GM12878 (cell line): ENCODE data around the gene XRCC4. TPM values are rescaled to one million over a fixed set of nuclear protein-coding genes. Genes with fewer than 3 reads are reported as not detected.

Experiments used
- BCL3 ChIP-seq: IDR thresholded peaks from 2 replicates; pipeline ENCODE4 v1.6.1; 2011; ENCODE audit warnings: borderline replicate concordance, low read depth, mild to moderate bottlenecking, moderate library complexity, low read length; ENCODE audit not compliant: insufficient read depth, poor library complexity, severe bottlenecking
- BHLHE40 ChIP-seq, 2 experiments: fragments of 450-650 bp in 1 of 2; IDR thresholded peaks; 2 replicates each; pipeline ENCODE4 v1.6.1; 2011 to 2017; ENCODE audit warnings: low read depth in 2 of 2, borderline replicate concordance in 1 of 2, improper control_type of control experiment in 1 of 2, low read length in 1 of 2, mild to moderate bottlenecking in 1 of 2
- CHD4 ChIP-seq: fragments of 200-600 bp; sonication (generic); IDR thresholded peaks from 2 replicates; pipeline ENCODE4 v1.6.1; 2016; ENCODE audit warnings: mild to moderate bottlenecking
- CUX1 ChIP-seq: IDR thresholded peaks from 2 replicates; pipeline ENCODE4 v1.6.1; 2012; ENCODE audit warnings: improper control_type of control experiment, low read depth, low read length; ENCODE audit not compliant: insufficient replicate concordance
- E4F1 ChIP-seq: fragments of 450-650 bp; IDR thresholded peaks from 2 replicates; pipeline ENCODE4 v1.6.1; 2018; ENCODE audit warnings: borderline replicate concordance, mild to moderate bottlenecking; ENCODE audit not compliant: partially characterized antibody
- FOXM1 ChIP-seq: IDR thresholded peaks from 2 replicates; pipeline ENCODE4 v1.6.1; 2012; ENCODE audit warnings: low read depth, mild to moderate bottlenecking, inconsistent platforms, low read length, moderate library complexity
- HDAC6 ChIP-seq: fragments of 200-600 bp; sonication (generic); IDR thresholded peaks from one replicate; pipeline ENCODE4 v1.8.0; 2017; ENCODE audit warnings: antibody characterized with exemption; ENCODE audit not compliant: unreplicated experiment
- NFYB ChIP-seq: IDR thresholded peaks from 2 replicates; pipeline ENCODE4 v1.6.1; 2011; ENCODE audit warnings: low read depth, mild to moderate bottlenecking, low read length, improper control_type of control experiment, moderate library complexity; ENCODE audit not compliant: insufficient read depth
- PML ChIP-seq: IDR thresholded peaks from 2 replicates; pipeline ENCODE4 v1.6.1; 2012; ENCODE audit warnings: low read length, inconsistent platforms
- TBL1XR1 ChIP-seq: IDR thresholded peaks from 2 replicates; pipeline ENCODE4 v1.6.1; 2012; ENCODE audit warnings: low read depth, low read length, improper control_type of control experiment
- ZBTB4 ChIP-seq: fragments of 450-650 bp; formaldehyde crosslinking; IDR thresholded peaks from 2 replicates; pipeline ENCODE4 v1.4.0; 2022; ENCODE audit warnings: mild to moderate bottlenecking, moderate library complexity
- polyA plus RNA-seq, 11 experiments: library from polyadenylated mRNA; depleted of rRNA in 4 of 11; unstranded in 6 of 11; stranded (reverse) in 5 of 11; fragments of >200 nt; fragmentation: Nextera tagmentation in 4 of 11; fragmentation: Illumina TruSeq in 1 of 11; extraction: Ambion mirVana in 4 of 11; extraction: Trizol in 1 of 11; gene quantifications; 1 replicate in 1 of 11; 2 replicates in 10 of 11; pipeline versions ENCODE4 v1.2.1 to v1.2.3, GENCODE V29; 2011 to 2016; ENCODE audit warnings: inconsistent platforms in 2 of 11, missing spikeins in 2 of 11, low read depth in 1 of 11
- total RNA-seq, 4 experiments: library from RNA; depleted of rRNA in 3 of 4; stranded (reverse); fragments of >200 nt in 3 of 4; fragmentation: Illumina TruSeq in 1 of 4; extraction: Trizol in 1 of 4; gene quantifications; 2 replicates each; pipeline versions ENCODE4 v1.2.1 to v1.2.3, GENCODE V29; 2013 to 2021
- TF ChIP-seq, protein P1 (sequence below): IDR thresholded peaks from 2 replicates; pipeline ENCODE4 v1.6.1; 2012; ENCODE audit warnings: low read length, inconsistent platforms

The XRCC4 gene
- total and polyA plus RNA-seq, 10 of the 15 experiments (the other 5 are each of a cell fraction or from before 2014, with no cell fraction given), result 12.1 to 53.6 (median 25.8) TPM

- TF ChIP-seq, protein P1, sequence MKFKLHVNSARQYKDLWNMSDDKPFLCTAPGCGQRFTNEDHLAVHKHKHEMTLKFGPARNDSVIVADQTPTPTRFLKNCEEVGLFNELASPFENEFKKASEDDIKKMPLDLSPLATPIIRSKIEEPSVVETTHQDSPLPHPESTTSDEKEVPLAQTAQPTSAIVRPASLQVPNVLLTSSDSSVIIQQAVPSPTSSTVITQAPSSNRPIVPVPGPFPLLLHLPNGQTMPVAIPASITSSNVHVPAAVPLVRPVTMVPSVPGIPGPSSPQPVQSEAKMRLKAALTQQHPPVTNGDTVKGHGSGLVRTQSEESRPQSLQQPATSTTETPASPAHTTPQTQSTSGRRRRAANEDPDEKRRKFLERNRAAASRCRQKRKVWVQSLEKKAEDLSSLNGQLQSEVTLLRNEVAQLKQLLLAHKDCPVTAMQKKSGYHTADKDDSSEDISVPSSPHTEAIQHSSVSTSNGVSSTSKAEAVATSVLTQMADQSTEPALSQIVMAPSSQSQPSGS, result no peak
- TF ChIP-seq NFYB (peak; percentile 89), E4F1 (peak; percentile 82), BCL3 (no peak), CUX1 (no peak), HDAC6 (peak; percentile 74), TBL1XR1 (no peak), BHLHE40 (IDR thresholded peaks at IDR 0.05; ENCODE audit: borderline replicate concordance in 1 of 2, low read depth in 2 of 2, low read length in 1 of 2) (peak in 1 of 2 experiments; percentile 22; a peak in 1 of 4 replicates), PML (peak; percentile 92), ZBTB4 (CRISPR knock-in tag) (no peak), FOXM1 (peak; percentile 63; the same call in 1 of the 2 replicates), CHD4 (no peak)
These were observed at the start of gene XRCC4, which contains the start of gene TMEM167A (continued) for GRCh38 chr5:83076742-83077661.
